HG02852 (cell line): ENCODE data around the gene KIF1B.
"Not testable (repeated sequence)": the region's sequence is repeated elsewhere in the genome, so short reads cannot be mapped to it uniquely, and the experiment has no call there.

Experiments
- ATAC-seq: cut with Tn5 transposase; IDR thresholded peaks from one replicate; pipeline ENCODE4 v1.9.1; 2021; ENCODE audit warnings: mild to moderate bottlenecking, moderate library complexity; ENCODE audit not compliant: unreplicated experiment

KIF1B gene

GRCh38 chr1:10326251-10326650, 115.9 kb downstream of the KIF1B start:
- no peak for ATAC-seq

- ATAC-seq: no peak
These were observed 118.0 kb downstream of the KIF1B start for GRCh38 chr1:10328180-10328963.

- ATAC-seq: no peak
These were observed 127.1 kb downstream of the KIF1B start for GRCh38 chr1:10337436-10337835.

DNA sequence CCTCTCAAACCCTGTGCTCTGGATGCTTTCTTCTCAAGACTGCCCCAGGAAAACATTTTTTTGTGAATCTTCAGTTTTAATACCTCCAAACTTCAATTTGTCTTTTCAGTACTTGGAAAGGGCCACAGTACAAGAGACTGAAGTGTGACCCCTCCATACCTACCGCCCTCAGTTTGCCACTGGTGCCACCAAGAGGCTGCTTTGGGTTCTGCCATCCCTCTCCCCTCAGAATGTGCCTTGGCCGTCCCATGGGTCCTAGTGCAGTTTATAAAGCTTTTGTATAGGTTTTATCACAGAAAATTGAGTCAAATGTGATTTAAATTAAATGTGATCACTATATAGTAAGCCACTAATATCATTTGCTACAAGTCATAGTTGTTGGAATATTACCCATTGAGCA, 127.7 kb downstream of the KIF1B start:
- no peak for ATAC-seq

- no peak for ATAC-seq
These were observed 128.2 kb downstream of the KIF1B start for GRCh38 chr1:10338611-10339010.

DNA sequence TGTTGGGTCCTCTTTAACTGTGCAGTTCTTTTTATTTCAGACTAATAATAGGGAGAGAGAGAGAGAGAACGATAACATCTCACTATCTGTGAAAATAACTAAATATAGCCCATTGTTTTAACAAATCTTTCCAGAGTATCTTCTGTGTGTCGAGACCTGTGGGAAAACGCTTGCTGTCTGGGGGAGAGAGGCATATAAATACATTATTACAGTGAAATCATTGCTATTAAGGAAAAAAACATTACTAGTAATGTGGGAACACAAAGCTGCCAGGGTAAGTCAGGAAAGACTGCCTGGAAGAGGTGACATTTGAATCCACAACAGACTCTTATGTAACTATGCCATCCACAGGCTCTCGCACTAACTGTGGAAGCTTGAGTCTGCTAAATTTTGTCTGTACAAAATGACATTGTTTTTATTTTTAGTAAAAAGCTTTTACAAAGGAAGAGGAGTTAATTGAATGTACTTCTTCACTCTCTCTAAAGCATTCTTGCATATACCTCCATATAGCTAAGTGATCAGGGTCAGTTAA, 128.7 kb downstream of the KIF1B start:
- no peak for ATAC-seq

- no peak for ATAC-seq
These were observed 129.4 kb downstream of the KIF1B start for GRCh38 chr1:10339815-10340214.

GRCh38 chr1:10340930-10341590, 130.7 kb downstream of the KIF1B start:
- no peak for ATAC-seq

DNA sequence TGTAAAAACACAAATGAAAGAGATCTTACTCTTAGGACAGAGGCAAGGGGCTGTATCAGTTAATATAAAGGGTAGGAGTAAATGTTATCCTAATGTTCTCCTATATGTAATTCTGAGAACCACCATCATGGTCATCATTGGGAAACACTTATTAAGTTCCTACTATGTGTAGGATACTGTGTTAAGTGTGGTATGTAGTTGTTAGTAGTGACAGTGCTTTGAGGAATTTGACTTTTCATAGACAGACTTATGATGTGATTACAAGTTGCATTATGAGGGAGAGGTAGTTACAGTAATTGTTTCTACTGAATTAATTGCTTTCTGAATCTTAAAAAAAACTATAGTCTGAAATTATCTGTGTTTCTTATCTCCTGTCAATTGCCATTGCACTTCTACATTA, 136.7 kb downstream of the KIF1B start:
- ATAC-seq: no peak

- no peak for ATAC-seq
These were observed 142.9 kb downstream of the KIF1B start for GRCh38 chr1:10353282-10353681.

DNA sequence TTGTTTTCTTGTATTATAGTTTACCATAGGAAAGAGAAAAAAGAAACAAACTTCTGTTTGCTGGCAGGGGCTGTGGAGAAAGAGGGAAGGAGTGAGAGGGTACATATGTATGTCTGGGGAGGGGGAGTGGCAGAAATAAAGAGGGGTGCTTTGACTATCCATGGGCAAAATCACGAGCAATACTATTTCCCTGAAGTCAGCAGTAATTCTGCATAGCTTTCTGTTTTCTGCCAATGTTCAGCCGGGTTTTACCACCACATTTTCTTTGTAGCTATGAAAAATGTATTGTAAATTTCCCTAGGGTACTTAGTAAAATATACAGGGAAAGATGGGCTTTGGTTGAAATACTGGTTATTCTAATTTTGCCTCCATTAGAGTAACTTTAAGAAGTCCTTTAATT, 143.3 kb downstream of the KIF1B start:
- no peak for ATAC-seq

- ATAC-seq: no peak
These were observed 149.7 kb downstream of the KIF1B start for GRCh38 chr1:10360045-10360444.

- ATAC-seq: no peak
These were observed 151.1 kb downstream of the KIF1B start for GRCh38 chr1:10361515-10361914.

- ATAC-seq: no peak
These were observed 157.8 kb downstream of the KIF1B start for GRCh38 chr1:10368194-10368593.

- no peak for ATAC-seq
These were observed 164.1 kb downstream of the KIF1B start for GRCh38 chr1:10374442-10374860.

DNA sequence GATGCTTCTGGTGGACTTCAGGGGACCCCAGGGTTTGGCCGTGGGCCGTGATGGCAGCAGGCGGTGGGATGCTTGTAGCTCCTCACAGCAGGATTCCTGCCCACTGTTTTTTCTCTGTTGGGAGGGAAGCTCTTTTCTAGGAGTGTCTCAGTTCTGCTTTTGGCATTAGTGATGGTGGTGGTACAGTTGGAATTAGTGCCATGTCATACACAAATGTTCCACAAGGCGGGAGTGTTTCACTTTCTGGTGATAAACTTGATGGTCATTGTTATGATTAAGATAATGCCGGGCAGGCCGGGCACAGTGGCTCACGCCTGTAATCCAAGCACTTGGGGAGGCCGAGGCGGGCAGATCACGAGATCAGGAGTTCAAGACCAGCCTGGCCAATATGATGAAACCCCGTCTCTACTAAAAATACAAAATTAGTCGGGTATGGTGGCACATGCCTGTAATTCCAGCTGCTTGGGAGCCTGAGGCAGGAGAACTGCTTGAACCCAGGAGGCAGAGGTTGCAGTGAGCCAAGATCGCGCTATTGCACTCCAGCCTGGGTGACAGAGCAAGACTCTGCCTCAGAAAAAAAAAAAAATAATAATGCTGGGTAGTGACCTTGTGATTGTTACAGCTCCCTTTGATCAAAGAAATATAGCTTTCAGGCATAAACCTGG, 167.1 kb downstream of the KIF1B start:
- not testable (repeated sequence) for ATAC-seq

DNA sequence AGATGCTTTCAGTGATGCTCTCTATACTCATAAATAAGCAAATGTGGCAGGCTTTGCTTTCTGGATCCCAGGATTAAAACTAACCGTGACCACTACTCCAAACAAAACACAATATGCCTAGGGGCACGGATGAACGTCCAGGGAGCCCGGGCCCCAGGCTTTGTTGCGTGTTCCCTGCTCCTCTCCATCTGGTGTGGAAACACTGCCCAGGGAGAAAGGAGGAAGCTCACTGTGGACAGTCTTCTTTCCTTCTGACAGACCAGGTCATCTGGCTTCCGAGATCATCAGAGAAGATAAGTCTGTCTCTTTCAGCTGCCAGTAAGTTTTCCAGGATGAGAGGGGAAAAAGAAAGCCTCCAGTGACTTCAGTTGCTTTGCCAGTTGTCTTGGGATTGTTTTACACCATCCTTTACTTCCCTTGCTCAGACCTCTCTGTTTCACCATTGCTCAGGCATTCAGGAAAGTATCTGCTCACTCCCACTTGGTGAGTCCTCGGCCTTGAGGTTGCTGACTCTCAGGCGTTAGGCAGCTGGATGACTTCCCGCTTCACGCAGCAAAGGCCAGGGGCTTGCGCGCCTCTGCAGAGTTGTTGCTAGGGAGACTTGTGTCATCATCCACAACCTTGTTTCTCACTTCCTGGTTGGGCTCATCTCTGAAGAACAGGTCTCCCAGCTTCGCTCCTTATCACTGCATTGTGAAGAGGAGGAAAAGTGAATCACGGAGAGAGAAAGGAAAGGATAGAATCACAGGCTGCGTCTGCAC, 167.9 kb downstream of the KIF1B start:
- ATAC-seq: no peak

DNA sequence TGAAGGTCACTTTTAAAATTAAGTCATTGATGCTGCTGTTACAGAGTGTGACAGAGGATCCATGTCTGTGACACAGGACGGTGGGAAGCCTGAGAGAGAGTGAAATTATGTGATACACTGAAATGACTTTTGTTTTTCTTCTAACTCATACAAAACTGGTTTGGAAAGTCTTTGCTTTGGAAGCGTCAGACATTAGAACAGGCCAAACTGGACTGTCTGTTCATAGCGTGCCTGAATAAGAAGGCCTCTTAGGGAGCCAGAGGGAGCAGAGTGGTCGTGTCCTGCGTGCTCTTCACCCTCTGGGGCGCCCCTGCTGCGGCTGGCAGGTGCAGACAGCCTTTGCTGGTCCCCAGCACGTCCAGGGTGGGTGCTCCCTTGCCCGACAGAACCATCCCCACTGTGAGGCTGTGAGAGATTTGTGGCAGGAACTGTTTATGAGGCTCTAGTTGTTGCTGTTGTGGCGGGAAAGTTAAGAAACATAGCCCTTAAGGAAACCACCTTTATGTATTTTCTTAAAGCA, 168.8 kb downstream of the KIF1B start:
- ATAC-seq: no peak

DNA sequence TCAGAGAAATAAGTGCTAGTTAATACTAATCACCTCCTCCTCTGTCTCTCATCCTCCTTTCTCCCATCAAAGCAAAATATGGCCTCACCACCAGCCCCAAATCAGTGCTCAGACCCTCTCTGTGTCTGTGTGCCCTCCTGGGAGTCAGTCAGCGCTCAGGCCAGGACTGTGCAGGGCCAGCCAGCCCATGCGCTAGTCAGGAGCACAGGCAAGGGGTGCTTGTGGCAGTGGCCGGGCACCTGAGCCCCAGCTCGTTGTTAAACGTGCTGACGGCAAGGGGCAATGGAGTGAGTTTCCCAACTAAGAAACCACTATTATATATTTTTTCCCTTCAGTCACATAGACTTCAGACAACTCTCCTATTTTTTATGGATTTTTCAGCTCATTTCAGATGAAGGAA, 169.3 kb downstream of the KIF1B start:
- ATAC-seq: no peak

- no peak for ATAC-seq
These were observed 170.4 kb downstream of the KIF1B start for GRCh38 chr1:10380594-10381275.
